GM20000 (cell line): ENCODE data around the gene ZNF805.
"Not testable (repeated sequence)": the region's sequence is repeated elsewhere in the genome, so short reads cannot be mapped to it uniquely, and the experiment has no call there.

ENCODE experiments used
- DNase-seq: peaks from one replicate; pipeline ENCODE4 v3.0.0; 2012; ENCODE audit warnings: low spot score
- CTCF ChIP-seq: IDR thresholded peaks from 2 replicates; pipeline ENCODE4 v1.5.1; 2012; ENCODE audit warnings: mild to moderate bottlenecking, control low read depth; ENCODE audit errors: extremely low read depth, missing control alignments

The ZNF805 gene

GRCh38 chr19:57269515-57270250, 29.3 kb downstream of the ZNF805 start:
- DNase-seq: no peak
- TF ChIP-seq CTCF: no peak

- DNase-seq: no peak
- TF ChIP-seq CTCF: no peak
Observed at GRCh38 chr19:57271280-57271679, 30.8 kb downstream of the ZNF805 start.

DNA sequence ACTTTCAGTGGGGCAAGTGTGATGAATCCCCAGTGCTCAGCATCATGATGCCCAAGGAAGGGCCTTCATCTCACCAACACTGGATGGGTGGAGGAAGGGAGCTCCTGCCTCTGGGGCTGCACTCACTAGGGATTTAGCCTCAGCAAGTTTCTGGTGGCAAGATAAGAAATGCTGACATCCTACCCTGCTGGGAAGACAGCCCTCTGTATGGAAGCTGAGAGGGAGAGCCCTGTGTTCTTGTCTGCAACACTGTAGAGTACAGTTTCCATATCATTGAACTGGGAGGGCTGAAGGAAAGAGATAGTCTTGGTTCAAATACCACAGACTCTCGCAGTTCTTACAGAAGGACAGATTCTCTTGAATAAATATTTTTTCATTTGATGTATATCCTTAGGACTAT, 32.6 kb downstream of the ZNF805 start:
- DNase-seq: no peak
- no peak for TF ChIP-seq CTCF

- no peak for TF ChIP-seq CTCF
- DNase-seq: no peak
Observed at GRCh38 chr19:57276430-57276829, 36.0 kb downstream of the ZNF805 start.

GRCh38 chr19:57278481-57278880, 38.0 kb downstream of the ZNF805 start:
- not testable (repeated sequence) for DNase-seq

DNA sequence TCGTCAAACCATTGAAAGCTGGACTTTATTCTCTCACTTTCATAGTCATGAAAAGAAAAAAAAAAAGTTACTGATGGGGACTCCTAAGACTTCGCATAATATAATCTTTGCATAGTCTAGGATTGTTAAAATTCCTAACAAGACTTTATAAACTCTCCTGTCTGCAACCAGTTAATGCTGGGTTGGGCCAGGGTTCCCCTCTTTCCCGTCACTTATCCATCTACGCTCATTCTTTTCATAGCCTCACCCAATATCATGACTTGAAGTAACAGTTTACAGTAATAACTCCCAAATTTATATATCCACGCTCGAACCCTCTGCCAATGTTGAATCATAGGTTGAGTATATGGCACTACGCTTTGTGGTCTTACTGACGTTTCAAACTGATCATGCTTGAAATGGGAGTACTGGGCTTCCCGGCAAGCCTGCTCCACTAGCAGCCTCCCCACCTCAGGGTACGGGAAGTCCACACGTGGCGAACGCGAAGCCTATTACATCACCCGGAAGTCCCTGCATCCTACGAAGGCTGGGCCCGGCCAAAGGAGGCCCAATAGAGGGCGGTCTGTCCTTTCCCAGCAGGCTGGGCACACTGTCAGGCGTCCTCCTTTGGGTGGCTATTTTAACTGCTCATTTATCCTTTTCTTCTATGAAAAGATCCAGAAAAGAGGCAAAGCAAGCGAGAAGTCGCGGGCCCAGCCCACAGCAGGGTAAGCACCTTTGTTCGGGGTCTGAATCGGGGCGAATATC, 39.2 kb downstream of the ZNF805 start:
- peak; percentile 82 for DNase-seq
- peak; percentile 23 for TF ChIP-seq CTCF

DNA sequence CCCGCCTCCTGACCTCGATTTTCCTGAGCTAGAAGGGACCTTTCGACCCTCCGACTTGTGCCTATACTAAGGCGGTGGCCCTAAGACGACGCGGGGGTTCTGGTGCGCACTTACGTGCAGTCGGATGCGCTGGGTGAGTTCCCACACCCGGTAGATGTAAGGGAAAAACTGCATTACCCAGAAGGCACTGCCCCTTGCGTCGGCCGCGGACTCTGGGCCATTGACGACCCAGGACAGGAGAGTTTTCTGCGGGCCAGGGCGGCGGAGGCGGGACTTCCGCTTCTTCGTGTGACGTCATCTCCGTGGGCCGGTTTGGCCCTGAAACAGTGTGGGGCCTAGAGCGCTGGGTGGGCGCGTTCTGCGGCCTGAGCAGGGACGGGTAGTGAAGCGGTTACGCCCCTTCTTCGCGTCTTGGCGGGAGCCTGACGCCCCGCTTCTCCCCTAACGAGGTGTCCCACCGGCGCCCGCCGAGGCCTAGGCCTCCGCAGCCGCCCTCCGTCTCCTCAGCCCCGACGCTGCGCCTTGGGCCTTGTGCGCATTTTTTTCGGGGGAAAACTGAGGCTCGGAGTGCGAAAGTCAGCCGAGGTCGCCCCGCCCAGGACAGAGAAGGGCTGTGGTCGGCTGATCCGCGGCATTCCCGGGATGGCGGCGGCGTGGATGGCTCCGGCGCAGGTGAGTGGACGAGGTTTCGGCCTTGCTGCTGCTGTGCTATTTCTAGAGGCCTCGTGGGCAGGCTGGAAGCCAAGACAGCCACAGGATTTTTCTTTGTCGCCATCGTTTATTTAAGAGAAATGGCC, 39.9 kb downstream of the ZNF805 start, which contains the start of gene ZNF460:
Gene ZNF460, plus strand, starts transcription at position 321 of the 797 bp plus-strand sequence. Its CDS starts 322 bp downstream, at position 643.
- peak; percentile 91 for DNase-seq
- no peak for TF ChIP-seq CTCF
